Breast epithelium (tissue), 3 donors: ENCODE data around the gene PLEKHB2.

ENCODE experiments used
- CTCF ChIP-seq, 3 donors: fragments of 450-650 bp; IDR thresholded peaks; one replicate each; pipeline ENCODE4 v1.5.1; 2016 to 2017; ENCODE audit warnings: antibody characterized with exemption in 3 of 3, mild to moderate bottlenecking in 3 of 3, moderate library complexity in 3 of 3
- POLR2A ChIP-seq: fragments of 450-650 bp; IDR thresholded peaks from one replicate; pipeline ENCODE4 v1.6.1; 2016; ENCODE audit warnings: antibody characterized with exemption, mild to moderate bottlenecking, moderate library complexity
- POLR2AphosphoS5 ChIP-seq, 3 donors: sonication (generic); formaldehyde crosslinking; IDR thresholded peaks; one replicate each; pipeline ENCODE4 v1.6.1; 2017; ENCODE audit warnings: antibody characterized with exemption in 3 of 3

GRCh38 chr2:131056932-131057287 lies 48.2 kb upstream of the PLEKHB2 start:
- TF ChIP-seq POLR2AphosphoS5 (IDR thresholded peaks at IDR 0.05) (no peak), CTCF (IDR thresholded peaks at IDR 0.05) (no peak), POLR2A (no peak)
